HG03135 (cell line): ENCODE results near the gene TEX9.
"Not testable (repeated sequence)": the region's sequence is repeated elsewhere in the genome, so short reads cannot be mapped to it uniquely, and the experiment has no call there.

Source experiments
- ATAC-seq: cut with Tn5 transposase; IDR thresholded peaks from one replicate; pipeline ENCODE4 v1.9.1; 2021; ENCODE audit warnings: mild to moderate bottlenecking, moderate library complexity; ENCODE audit not compliant: unreplicated experiment

TEX9 gene

DNA sequence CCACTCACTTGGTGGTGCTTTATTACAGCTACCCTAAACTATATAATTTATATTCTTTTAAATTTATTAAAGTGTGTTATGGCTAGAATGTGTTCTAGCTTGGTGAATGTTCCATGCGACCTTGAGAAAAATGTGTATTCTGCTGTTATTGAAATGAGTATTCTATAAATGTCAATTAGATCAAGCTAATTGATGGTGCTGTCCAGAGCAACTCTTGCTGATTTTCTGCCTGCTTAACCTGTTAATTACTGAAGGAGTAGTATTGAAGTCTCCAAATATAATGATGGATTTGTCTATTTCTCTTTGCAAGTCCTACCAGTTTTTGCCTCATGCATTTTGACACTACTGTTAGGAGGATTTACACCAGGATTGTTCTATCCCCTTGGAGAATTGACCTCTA lies 3.2 kb upstream of the TEX9 start:
- no peak for ATAC-seq

DNA sequence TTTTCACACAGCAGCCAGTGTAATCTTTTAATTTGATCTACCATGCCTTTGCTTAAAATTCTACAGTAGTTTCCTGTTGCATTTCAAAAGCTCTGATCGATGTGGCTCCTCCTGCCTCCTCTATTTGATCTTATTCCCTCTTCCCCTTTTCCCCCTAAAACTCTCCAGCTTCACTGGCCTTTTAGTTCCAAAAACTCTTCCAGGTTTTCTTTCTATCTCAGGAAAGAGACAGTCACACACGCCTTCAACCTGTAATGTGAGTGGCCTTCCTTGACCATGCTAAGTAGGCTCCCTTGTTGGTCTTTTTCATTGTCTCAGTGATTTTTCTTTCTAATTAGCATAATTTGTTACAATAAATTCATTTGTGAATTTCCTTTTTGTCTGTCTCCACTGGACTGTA lies 985 bp downstream of the TEX9 start:
- ATAC-seq: no peak

DNA sequence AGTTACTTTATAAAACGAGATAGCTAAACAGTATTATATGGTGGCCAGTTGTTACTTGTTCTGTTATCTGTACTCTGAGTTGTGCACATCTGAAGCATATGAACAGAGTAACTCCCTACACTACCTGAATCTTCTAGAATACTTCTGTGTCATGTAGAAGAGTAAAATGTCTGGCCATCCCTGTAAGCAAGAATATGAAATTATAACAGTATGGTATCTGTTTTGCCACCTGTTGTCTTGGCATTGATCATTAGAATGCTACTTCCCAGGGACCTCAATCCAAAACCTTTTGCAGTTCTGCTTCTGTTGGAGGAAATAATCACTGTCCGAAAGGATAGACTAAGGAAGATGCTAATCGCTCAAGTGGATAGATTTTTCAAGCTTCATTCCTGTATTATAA lies 1.9 kb downstream of the TEX9 start:
- no peak for ATAC-seq

DNA sequence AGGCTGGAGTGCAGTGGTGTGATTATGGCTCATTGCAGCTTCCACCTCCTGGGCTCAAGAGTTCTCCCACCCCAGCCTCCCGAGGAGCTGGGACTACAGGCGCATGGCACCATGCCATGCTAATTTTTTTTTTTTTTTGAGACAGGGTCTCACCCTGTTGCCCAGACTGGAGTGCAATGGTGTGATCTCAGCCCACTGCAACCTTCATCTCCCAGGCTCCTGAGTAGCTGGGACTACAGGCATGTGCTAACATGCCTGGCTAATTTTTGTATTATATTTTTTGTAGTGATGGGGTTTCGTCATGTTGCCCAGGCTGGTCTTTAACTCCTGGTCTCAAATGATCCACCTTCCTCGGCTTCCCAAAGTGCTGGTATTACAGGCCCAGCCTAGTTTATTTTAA lies 4.0 kb downstream of the TEX9 start:
- no peak for ATAC-seq

DNA sequence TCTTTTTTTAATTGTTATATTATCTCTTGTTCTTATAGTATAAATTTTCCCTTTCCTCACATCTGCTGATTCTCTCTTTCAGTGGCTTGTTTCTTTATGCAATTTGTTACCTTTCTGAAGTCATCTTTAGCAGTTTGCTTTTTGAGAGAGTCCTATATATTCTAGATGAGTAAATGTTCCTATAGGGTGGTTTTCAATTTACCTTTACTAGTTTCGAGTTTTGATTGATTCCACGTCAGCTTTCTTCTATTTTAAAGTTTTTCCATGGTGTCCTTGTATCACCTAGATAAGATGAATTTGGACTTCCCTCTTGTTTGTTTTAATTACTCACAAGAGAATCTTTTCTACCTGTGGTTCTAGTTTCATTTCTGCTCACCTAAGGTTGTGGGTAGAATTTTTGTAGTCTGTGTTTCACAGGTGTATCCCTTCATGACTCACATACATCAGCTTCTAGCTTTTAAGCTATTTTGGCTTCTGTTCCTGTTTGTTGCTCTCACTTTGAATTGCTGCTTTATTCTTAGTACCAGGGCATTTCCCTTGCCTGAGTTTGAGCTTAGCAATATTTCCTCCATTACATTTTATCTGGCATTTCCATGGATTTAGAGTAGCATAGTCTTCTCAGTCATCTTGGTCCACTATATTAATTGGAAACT lies 6.4 kb downstream of the TEX9 start:
- ATAC-seq: peak; percentile 76

DNA sequence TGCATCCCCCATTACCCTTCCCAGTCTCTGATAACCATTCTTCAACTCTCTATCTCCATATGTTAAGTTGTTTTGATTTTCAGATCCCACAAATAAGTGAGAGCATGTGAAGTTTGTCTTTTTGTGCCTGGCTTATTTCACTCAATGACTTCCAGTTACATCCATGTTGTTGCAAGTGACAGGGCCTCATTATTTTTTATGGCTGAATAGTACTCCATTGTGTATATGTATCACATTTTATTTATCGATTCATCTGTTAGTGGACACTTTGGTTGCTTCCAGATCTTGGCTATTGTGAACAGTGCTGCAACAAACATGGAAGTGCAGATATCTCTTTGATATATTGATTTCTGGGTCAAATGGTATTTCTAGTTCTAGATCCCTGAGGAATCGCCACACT lies 9.5 kb downstream of the TEX9 start:
- not testable (repeated sequence) for ATAC-seq

- not testable (repeated sequence) for ATAC-seq
Measured at GRCh38 chr15:56377822-56378221, 12.6 kb downstream of the TEX9 start.

DNA sequence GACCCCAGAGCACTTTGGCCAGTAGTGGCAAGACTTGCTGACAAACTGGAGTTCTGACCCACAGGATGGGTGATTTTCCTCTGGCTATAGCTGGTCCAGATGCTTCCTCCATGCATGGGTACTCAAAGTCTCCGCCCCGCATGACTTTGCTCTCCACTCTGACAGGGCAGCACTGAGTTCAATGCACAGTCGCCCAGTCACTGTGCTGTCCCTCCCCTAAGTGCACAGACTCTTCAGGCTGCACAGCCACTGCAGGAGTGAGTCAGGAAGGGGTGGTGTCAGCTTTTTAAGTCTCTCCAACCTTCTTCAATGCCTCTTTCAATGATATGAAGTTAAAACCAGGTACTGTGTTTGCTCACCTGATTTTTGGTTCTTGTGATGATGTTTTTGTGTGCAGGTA lies 17.8 kb downstream of the TEX9 start:
- ATAC-seq: no peak

DNA sequence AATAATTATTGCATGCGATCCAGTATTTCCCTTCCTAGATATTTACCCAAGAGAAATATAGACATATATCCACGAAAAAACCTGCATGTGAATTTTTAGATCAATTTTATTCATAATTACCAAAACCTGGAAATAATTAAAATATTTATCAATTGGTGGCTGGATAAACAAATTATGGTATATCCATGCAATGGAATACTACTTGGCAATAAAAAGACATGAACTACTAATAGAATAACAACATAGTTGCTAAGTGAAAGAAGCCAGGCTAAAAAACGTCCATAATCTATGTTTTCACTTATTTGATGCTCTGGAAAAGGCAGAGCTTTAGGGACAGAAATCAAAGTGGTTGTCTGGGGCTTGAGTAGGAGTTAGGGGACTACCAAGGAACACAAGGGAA lies 20.7 kb downstream of the TEX9 start:
- ATAC-seq: no peak

DNA sequence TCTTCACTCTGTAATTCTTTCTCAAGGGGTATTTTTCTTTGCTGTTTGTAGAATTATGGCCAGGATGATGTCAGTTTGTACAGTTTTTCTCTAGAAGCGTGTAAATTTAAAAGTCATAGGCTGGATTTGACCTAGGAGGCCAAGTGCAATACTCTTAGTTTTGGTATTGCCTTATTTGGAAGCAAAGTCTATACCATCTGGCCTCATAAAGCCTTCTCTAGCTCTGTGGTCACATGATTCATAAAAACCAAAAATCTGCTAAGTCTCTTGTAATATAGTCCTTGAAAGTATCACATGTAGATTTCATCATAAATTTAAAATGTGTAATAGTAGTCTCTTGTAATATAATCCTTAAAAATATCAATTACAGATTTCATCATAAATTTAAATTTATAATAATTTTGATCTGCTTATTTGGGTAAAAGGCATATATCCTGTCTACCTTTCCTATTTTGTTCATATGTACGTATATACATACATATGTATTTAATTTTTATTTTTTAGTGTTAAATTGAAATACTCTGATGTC lies 25.6 kb downstream of the TEX9 start:
- ATAC-seq: no peak

GRCh38 chr15:56393277-56393676 lies 28.1 kb downstream of the TEX9 start:
- no peak for ATAC-seq

GRCh38 chr15:56394909-56395308 lies 29.7 kb downstream of the TEX9 start:
- no peak for ATAC-seq

DNA sequence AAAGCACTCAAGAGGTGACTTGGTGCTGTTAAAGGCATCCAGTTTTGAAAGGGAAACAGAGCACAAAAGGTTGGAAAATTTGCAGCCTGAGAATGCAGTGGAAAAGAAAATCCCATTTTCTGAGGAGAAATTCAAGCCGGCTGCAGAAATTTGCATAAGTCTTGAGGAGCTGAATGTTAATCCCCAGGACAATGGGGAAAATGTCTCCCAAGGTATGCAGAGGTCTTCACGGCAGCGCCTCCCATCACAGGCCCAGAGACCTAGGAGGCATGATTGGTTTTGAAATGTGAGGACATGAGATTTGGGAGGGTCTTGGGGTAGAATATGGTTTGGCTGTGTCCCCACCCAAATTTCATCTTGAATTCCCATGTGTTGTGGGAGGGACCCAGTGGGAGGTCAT lies 32.1 kb downstream of the TEX9 start:
- ATAC-seq: not testable (repeated sequence)

DNA sequence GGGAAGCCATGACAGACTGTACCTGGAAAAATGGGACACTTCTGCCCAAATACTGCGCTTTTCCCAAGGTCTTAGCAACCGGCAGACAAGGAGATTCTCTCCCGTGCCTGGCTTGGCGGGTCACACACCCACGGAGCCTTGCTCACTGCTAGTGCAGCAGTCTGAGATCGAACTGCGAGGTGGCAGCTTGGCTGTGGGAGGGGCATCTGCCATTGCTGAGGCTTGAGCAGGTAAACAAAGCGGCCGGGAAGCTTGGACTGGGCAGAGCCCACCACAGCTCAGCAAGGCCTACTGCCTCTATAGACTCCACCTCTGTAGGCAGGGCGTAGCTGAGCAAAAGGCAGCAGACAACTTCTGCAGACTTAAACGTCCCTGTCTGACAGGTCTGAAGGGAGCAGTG lies 34.0 kb downstream of the TEX9 start:
- ATAC-seq: not testable (repeated sequence)

GRCh38 chr15:56410721-56411120 lies 45.5 kb downstream of the TEX9 start:
- no peak for ATAC-seq

DNA sequence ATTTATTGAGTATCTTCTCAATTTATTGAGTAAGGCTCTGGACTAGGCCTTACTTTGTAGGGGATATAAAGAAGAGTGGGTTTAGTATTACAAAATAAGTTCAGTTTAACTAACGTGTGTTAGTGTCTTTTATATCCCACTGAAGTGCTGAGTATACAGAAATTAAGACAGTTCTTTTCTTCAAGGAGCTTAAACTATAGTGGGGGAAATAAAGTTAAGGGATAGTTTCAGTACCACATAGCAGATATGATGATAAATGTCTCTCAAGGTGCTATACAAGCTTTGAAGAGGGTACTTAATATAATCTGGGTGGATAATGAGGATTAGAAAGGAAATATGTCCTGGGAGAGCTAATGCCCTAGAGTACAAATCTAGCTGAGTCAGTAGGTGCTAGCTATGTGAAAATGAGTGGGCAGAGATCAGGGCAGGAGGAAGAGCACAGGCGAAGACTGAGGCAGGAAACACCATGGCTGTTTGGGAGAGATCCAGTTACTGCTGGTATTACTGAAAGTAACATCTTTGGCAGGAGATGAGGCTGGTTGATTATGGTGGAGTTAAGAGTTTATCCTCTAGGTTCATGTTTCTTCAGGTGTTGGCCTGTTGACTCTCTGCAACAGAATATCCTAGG lies 46.0 kb downstream of the TEX9 start:
- ATAC-seq: no peak

- not testable (repeated sequence) for ATAC-seq
Measured at GRCh38 chr15:56413114-56413733, 48.0 kb downstream of the TEX9 start.

- no peak for ATAC-seq
Measured at GRCh38 chr15:56425276-56425675, 60.0 kb downstream of the TEX9 start.

DNA sequence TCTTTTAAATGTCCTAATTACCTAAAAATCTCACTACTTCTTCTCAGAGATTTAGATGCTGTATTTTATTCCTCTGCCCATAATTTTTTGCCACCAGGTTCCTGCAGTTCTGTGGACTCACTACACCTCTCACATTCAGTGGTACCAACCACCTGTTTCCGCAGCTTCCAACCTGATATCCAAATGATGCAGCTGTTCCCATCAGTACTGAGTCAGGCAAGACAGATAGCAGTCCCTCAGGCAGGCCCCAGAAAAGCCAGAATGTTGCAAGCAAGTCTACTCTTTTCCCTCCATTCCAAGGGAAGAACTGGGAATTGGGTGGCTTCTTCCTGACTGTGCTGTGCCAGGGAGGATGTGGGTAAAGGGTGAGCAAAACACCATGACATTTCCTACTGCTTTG lies 60.8 kb downstream of the TEX9 start:
- no peak for ATAC-seq

GRCh38 chr15:56428821-56429458 lies 63.7 kb downstream of the TEX9 start:
- ATAC-seq: no peak

DNA sequence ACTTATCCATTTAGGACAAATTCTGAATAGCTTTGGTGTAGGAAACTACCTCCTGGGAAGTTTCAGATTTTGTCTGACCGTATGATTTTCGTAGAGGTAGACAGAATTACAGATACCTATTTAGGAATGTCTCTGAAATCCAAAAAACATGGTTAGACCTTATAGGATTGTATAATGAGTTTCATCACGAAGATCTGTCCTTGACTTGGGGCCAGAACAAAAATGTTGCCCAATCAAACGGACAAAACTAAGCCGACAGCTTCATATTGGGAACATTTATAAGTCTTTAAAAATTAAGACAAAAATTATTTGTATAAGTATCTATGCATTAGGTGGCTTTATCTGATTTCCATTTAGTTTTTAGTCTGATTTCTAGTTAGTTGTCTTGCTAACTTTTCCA lies 67.1 kb downstream of the TEX9 start:
- no peak for ATAC-seq
